NCI-H187 (cell line): ENCODE results near the gene SHROOM2.

Source experiments
- DNase-seq, 2 experiments: peaks; one replicate each; lab custom pipeline; 2025; lab: John Stamatoyannopoulos, UW

Gene SHROOM2

GRCh38 chrX:9897761-9898161 is 111.5 kb downstream of the SHROOM2 start:
- DNase-seq, result no peak

- DNase-seq, result no peak
These were observed 113.4 kb downstream of the SHROOM2 start for GRCh38 chrX:9899640-9900111.

- no peak for DNase-seq
These were observed 116.4 kb downstream of the SHROOM2 start for GRCh38 chrX:9902656-9903055.

GRCh38 chrX:9903146-9903545 is 116.9 kb downstream of the SHROOM2 start:
- DNase-seq, result no peak

GRCh38 chrX:9905288-9905687 is 119.1 kb downstream of the SHROOM2 start:
- no peak for DNase-seq

- DNase-seq, result no peak
These were observed 119.5 kb downstream of the SHROOM2 start for GRCh38 chrX:9905721-9906120.

- no peak for DNase-seq
These were observed 120.7 kb downstream of the SHROOM2 start for GRCh38 chrX:9906919-9907318.

- no peak for DNase-seq
These were observed 121.6 kb downstream of the SHROOM2 start for GRCh38 chrX:9907645-9908387.

- DNase-seq, result no peak
These were observed 123.0 kb downstream of the SHROOM2 start for GRCh38 chrX:9909254-9909653.

- DNase-seq, result no peak
These were observed 125.3 kb downstream of the SHROOM2 start for GRCh38 chrX:9911487-9911886.

- DNase-seq, result peak in 1 of 2 experiments; percentile 53
These were observed 126.3 kb downstream of the SHROOM2 start for GRCh38 chrX:9912351-9913145.

GRCh38 chrX:9913146-9913433 is 126.9 kb downstream of the SHROOM2 start:
- no peak for DNase-seq

- DNase-seq, result no peak
These were observed 131.6 kb downstream of the SHROOM2 start for GRCh38 chrX:9917861-9918260.

GRCh38 chrX:9919632-9920172 is 133.5 kb downstream of the SHROOM2 start:
- DNase-seq, result no peak

GRCh38 chrX:9921407-9921806 is 135.2 kb downstream of the SHROOM2 start:
- no peak for DNase-seq

GRCh38 chrX:9923357-9923756 is 137.1 kb downstream of the SHROOM2 start:
- no peak for DNase-seq

GRCh38 chrX:9926002-9926401 is 139.8 kb downstream of the SHROOM2 start:
- DNase-seq, result no peak

- DNase-seq, result no peak
These were observed 141.7 kb downstream of the SHROOM2 start for GRCh38 chrX:9927698-9928482.

GRCh38 chrX:9935436-9935835 is 149.2 kb downstream of the SHROOM2 start:
- DNase-seq, result no peak

GRCh38 chrX:9937761-9938160 is 151.5 kb downstream of the SHROOM2 start:
- DNase-seq, result no peak

GRCh38 chrX:9938516-9938915 is 152.3 kb downstream of the SHROOM2 start:
- no peak for DNase-seq

- no peak for DNase-seq
These were observed 154.2 kb downstream of the SHROOM2 start for GRCh38 chrX:9940421-9940820.
